Activated T-cell treated with anti-CD3 and anti-CD28 coated beads, Interleukin-2, amount 50 U/mL, for 72 hours (primary cell): ENCODE measurements around the gene JAK2. TPM values are rescaled to one million over a fixed set of nuclear protein-coding genes. Genes with fewer than 3 reads are reported as not detected.
A peak's percentile ranks its signal among the peaks of the same experiment; 100 is the strongest.

Experiments
- ATAC-seq, 2 donors: fragments of 150-1000 bp; cut with Tn5 transposase; replicated peaks in 1 of 2; 2 replicates each; pipeline ENCODE4 v1.10.0; 2021; ENCODE audit warnings: moderate library complexity in 2 of 2, mild to moderate bottlenecking in 1 of 2
- DNase-seq, 2 donors: peaks; one replicate each; pipeline ENCODE4 v3.0.0; 2021 to 2022; ENCODE audit warnings: mixed read lengths in 1 of 2
- H3K27ac Mint-ChIP-seq: one replicate; pipeline ENCODE4 v1.8.0; 2022; ENCODE audit warnings: mild to moderate bottlenecking, moderate library complexity, mixed read lengths
- H3K27me3 Mint-ChIP-seq: one replicate; pipeline ENCODE4 v1.8.0; 2022; ENCODE audit warnings: low read depth, mixed read lengths
- H3K36me3 Mint-ChIP-seq, 2 donors: one replicate each; pipeline ENCODE4 v1.8.0; 2022; ENCODE audit warnings: mixed read lengths in 2 of 2, mild to moderate bottlenecking in 1 of 2; ENCODE audit not compliant: insufficient read depth in 2 of 2
- H3K4me1 Mint-ChIP-seq: one replicate; pipeline ENCODE4 v1.8.0; 2022; ENCODE audit warnings: low read depth, mixed read lengths
- H3K4me3 Mint-ChIP-seq, 2 donors: one replicate each; pipeline ENCODE4 v1.8.0; 2022; ENCODE audit warnings: mild to moderate bottlenecking in 2 of 2, mixed read lengths in 2 of 2, moderate library complexity in 2 of 2
- H3K9me3 Mint-ChIP-seq, 2 donors: one replicate each; pipeline ENCODE4 v1.8.0; 2022; ENCODE audit warnings: mixed read lengths in 2 of 2
- total RNA-seq, 2 donors: library from RNA; stranded (reverse); gene quantifications; one replicate each; pipeline ENCODE4 v1.2.3, GENCODE V29; 2022

The JAK2 gene
- total RNA-seq, 2 donors from 2014 or later, result 30.3 to 31.9 TPM

GRCh38 chr9:4964540-4964939 is 20.5 kb upstream of the JAK2 start:
- Mint-ChIP-seq H3K4me1 (peaks cover 15% of the 10 kb centered on the region), H3K4me3 (no peak overlapping the region), H3K9me3 (peaks cover 0 to 3% of the 10 kb centered on the region in 2 donors), H3K36me3 (peaks cover 3 to 7% of the 10 kb centered on the region in 2 donors), H3K27ac (no peak overlapping the region), H3K27me3 (no peaks in the 10 kb centered on the region)
- DNase-seq, result no peak
- ATAC-seq, result no peak

GRCh38 chr9:4965174-4965821 is 19.8 kb upstream of the JAK2 start:
- H3K27me3 Mint-ChIP-seq, result no peaks in the 10 kb centered on the region
- DNase-seq (no peak), ATAC-seq (no peak)
- peaks cover 0 to 3% of the 10 kb centered on the region in 2 donors for H3K9me3 Mint-ChIP-seq
- H3K27ac Mint-ChIP-seq, result peak overlapping the region; percentile 50
- peaks cover 3 to 7% of the 10 kb centered on the region in 2 donors for H3K36me3 Mint-ChIP-seq
- peak overlapping the region; percentile 34 to 64 for H3K4me3 Mint-ChIP-seq
- peaks cover 15% of the 10 kb centered on the region for H3K4me1 Mint-ChIP-seq

- peak overlapping the region in 1 of 2 donors; percentile 33 for H3K4me3 Mint-ChIP-seq
- H3K27me3 Mint-ChIP-seq, result no peaks in the 10 kb centered on the region
- peak overlapping the region; percentile 43 for H3K27ac Mint-ChIP-seq
- H3K9me3 Mint-ChIP-seq, result peaks cover 0 to 3% of the 10 kb centered on the region in 2 donors
- H3K4me1 Mint-ChIP-seq, result peaks cover 15% of the 10 kb centered on the region
- DNase-seq, result no peak
- no peak for ATAC-seq
- peaks cover 3 to 7% of the 10 kb centered on the region in 2 donors for H3K36me3 Mint-ChIP-seq
Observed at GRCh38 chr9:4967523-4967922, 17.5 kb upstream of the JAK2 start.

GRCh38 chr9:4969130-4969529 is 15.9 kb upstream of the JAK2 start:
- no peak for ATAC-seq
- H3K36me3 Mint-ChIP-seq, result peaks cover 1 to 4% of the 10 kb centered on the region in 2 donors
- H3K27me3 Mint-ChIP-seq, result no peaks in the 10 kb centered on the region
- peak overlapping the region; percentile 47 to 69 for H3K4me3 Mint-ChIP-seq
- no peak for DNase-seq
- H3K27ac Mint-ChIP-seq, result peak overlapping the region; percentile 87
- peaks cover 15% of the 10 kb centered on the region for H3K4me1 Mint-ChIP-seq
- peaks cover 0 to 1% of the 10 kb centered on the region in 2 donors for H3K9me3 Mint-ChIP-seq

DNA sequence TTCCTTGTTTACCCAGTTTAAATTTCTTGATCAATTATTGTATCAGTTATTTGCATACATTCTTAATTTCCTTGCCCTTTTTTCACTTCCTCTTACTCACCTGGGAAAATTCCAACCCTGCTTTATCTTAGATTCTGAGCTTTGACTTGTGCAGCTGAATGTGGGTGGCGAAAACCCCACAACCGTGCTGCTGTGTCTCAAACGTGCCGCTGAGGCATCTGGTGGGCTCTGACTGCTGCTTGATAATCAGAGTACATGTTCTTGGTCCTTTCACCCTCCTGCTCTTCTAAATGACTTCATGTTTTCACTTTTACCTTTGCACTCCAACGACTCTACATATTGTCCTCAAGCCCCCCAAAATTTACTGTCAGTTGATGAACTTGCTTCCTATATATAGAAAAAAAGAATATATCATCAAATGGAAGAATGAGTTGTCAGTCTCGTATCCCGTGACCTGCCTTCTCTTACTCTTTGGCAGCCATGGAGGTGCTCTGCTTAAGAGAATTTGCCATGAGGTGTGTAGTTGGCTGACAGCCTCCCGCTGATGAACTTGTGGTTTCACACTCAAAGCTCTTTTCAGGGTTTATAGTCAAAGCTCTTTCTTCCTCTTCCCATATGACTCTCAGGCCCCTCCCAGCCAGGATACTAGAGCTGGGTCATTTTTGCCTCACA is 14.0 kb upstream of the JAK2 start:
- Mint-ChIP-seq H3K4me1 (peaks cover 15% of the 10 kb centered on the region), H3K36me3 (no peaks in the 10 kb centered on the region), H3K27me3 (no peaks in the 10 kb centered on the region), H3K27ac (no peak overlapping the region), H3K9me3 (no peaks in the 10 kb centered on the region), H3K4me3 (no peak overlapping the region)
- DNase-seq (peak; percentile 76 to 81), ATAC-seq (peak; percentile 92 to 94)

DNA sequence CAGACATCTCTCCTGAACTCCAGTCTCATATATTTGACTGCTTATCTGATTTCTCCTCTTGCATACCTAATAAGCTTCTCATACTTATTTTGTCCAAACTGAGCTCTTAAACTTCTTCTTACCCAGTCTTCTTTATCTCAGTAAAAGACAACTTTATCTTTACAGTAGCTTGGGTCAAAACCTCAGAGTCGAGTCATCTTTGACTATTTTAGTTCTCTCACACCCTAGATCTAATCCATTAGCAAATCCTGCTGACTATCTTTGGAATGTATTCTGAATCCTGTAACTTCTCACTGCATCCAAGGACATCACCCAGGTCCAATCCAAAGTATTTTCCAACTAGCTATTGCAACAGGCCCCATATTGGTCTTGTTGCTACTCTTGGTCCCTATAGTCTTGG is 11.8 kb upstream of the JAK2 start:
- no peaks in the 10 kb centered on the region for H3K36me3 Mint-ChIP-seq
- no peak overlapping the region for H3K4me3 Mint-ChIP-seq
- H3K9me3 Mint-ChIP-seq, result no peaks in the 10 kb centered on the region
- H3K27me3 Mint-ChIP-seq, result no peaks in the 10 kb centered on the region
- H3K4me1 Mint-ChIP-seq, result peaks cover 4% of the 10 kb centered on the region
- H3K27ac Mint-ChIP-seq, result no peak overlapping the region
- DNase-seq (no peak), ATAC-seq (no peak)

GRCh38 chr9:4973902-4974301 is 11.2 kb upstream of the JAK2 start:
- H3K27me3 Mint-ChIP-seq, result no peaks in the 10 kb centered on the region
- no peak overlapping the region for H3K27ac Mint-ChIP-seq
- no peak for DNase-seq
- H3K4me1 Mint-ChIP-seq, result peaks cover 4% of the 10 kb centered on the region
- no peak overlapping the region for H3K4me3 Mint-ChIP-seq
- no peaks in the 10 kb centered on the region for H3K9me3 Mint-ChIP-seq
- ATAC-seq, result no peak
- H3K36me3 Mint-ChIP-seq, result no peaks in the 10 kb centered on the region

DNA sequence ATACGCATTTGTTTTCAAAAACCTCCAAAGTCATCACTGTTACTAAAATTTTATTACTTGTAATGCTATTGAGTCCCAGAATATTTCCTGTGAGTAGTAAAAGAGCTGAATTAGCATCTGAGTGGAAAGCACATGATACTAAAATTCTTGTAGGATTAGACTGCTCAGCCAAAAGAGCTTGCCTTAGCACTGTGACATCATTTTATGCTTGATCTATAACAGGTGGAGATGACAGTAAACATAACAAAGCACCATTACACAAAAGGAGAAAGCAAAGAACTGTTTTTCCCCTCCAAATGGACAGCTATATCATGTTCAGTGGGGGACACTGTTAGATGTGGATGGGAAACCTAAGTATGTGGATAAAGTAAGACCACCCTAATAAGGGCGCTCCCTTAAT is 5.8 kb upstream of the JAK2 start:
- peak overlapping the region; percentile 86 for H3K27ac Mint-ChIP-seq
- no peaks in the 10 kb centered on the region for H3K9me3 Mint-ChIP-seq
- peaks cover 51% of the 10 kb centered on the region for H3K4me1 Mint-ChIP-seq
- no peaks in the 10 kb centered on the region for H3K36me3 Mint-ChIP-seq
- DNase-seq, result no peak
- peak overlapping the region in 1 of 2 donors; percentile 77 for H3K4me3 Mint-ChIP-seq
- no peaks in the 10 kb centered on the region for H3K27me3 Mint-ChIP-seq
- ATAC-seq, result no peak

DNA sequence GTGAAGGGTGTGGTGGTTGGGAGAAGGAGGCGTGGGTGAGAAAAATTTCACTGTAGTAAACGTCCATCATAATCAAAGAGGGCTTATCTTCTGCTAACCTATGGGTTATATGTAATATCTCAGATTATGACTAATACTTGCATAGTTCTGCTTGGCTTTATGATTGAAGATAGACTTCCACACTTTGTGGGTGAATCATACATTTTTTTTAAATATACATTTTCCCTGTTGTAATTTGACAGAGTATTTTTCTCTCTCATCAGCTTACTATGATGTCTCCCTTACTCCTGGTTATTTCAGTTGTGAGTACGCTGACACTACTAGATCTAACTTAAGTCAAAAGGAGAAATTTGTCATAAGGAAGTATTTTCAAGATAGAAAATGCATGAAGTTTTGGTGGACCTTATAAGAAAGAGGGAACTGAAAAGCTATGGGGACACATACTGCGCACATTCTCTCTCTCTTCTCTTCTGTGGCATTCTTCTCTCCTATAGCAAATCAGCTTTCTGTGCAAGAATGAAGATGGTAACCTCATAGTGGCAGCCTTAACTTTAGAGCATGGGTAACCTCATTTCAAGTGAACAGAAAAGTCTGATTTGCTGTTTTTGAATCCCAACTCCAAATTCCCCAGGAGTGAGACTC is 4.9 kb upstream of the JAK2 start:
- ATAC-seq (peak; percentile 10 to 20), DNase-seq (peak in 1 of 2 donors; percentile 19)
- Mint-ChIP-seq H3K9me3 (no peaks in the 10 kb centered on the region), H3K4me1 (peaks cover 54% of the 10 kb centered on the region), H3K4me3 (peak overlapping the region; percentile 54 to 77), H3K36me3 (peaks cover 0 to 2% of the 10 kb centered on the region in 2 donors), H3K27ac (peak overlapping the region; percentile 86), H3K27me3 (no peaks in the 10 kb centered on the region)

DNA sequence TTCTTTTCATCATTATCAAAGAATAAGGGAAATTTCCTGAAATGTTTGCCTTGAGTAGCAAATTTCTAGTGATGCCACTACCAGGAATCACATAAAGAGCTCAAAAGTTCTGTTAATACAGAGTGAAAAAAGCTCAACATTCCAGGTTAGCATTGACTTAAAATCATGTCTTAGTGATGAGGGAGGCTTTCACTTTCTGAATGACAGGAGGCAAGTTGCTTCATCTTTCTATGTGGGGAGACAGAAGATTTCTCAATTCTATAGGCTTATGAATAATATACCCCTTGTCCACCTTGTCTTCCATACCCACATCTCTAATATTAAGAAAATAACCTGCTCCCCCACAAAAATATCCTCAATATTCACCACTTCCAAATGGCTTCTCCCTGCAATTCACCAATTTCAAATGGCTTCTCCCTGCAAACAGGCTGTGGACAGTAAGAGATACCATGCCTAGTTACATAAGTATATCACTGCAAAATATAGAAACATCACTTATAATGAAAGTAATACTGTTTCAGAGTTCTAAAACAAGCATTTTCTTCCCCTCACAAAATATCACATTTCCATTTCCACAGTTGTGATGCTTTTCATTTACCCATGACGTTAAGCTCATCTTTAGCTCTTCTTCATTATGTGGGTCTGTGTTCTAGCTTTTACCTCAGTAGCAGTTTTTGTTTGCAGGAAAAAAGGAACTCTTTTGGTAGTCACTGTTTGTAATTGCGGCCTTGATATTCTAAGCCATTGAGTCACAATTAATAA is 2.2 kb upstream of the JAK2 start:
- H3K4me1 Mint-ChIP-seq, result peaks cover 69% of the 10 kb centered on the region
- no peak for ATAC-seq
- H3K36me3 Mint-ChIP-seq, result peaks cover 6 to 10% of the 10 kb centered on the region in 2 donors
- peak overlapping the region; percentile 85 for H3K27ac Mint-ChIP-seq
- H3K9me3 Mint-ChIP-seq, result no peaks in the 10 kb centered on the region
- H3K27me3 Mint-ChIP-seq, result no peaks in the 10 kb centered on the region
- peak in 1 of 2 donors; percentile 37 for DNase-seq
- peak overlapping the region in 1 of 2 donors; percentile 96 for H3K4me3 Mint-ChIP-seq

GRCh38 chr9:4983601-4984165 is 1.4 kb upstream of the JAK2 start:
- H3K4me1 Mint-ChIP-seq, result peaks cover 65% of the 10 kb centered on the region
- H3K9me3 Mint-ChIP-seq, result no peaks in the 10 kb centered on the region
- no peak for DNase-seq

DNA sequence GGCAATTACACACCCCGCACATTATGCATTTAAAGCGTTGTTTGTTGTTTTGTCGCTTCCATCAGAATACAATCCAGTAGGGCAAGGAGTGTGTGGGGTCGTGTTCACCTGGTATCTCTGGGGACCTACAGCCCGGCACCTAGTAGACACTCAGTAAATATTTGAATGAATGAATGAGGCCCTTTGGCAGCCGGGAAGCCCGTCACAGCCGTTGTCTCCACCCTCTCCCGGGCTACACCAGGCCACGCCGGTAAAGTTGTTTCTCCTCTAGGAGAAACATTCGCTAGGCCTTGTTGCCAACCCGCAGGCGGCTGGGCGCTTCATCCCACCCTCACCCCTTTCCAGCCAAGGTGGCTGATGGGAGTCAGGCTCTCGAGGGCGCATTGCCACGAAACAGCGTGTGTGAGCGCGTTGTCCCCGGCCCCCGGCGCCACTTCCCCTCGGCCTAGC is 876 bp upstream of the JAK2 start:
- peak overlapping the region in 1 of 2 donors; percentile 96 for H3K4me3 Mint-ChIP-seq
- H3K9me3 Mint-ChIP-seq, result no peaks in the 10 kb centered on the region
- peaks cover 6 to 10% of the 10 kb centered on the region in 2 donors for H3K36me3 Mint-ChIP-seq
- no peaks in the 10 kb centered on the region for H3K27me3 Mint-ChIP-seq
- peak overlapping the region; percentile 85 for H3K27ac Mint-ChIP-seq
- H3K4me1 Mint-ChIP-seq, result peaks cover 63% of the 10 kb centered on the region
- DNase-seq (no peak), ATAC-seq (peak; percentile 0)

More at GRCh38 chr9:4983601-4984165, 1.4 kb upstream of the JAK2 start:
- Mint-ChIP-seq H3K27me3 (no peaks in the 10 kb centered on the region), H3K27ac (peak overlapping the region; percentile 85), H3K4me3 (peak overlapping the region in 1 of 2 donors; percentile 96), H3K36me3 (peaks cover 6 to 10% of the 10 kb centered on the region in 2 donors)
- ATAC-seq, result no peak
